Measurements from ENCODE around the gene DACT1. TPM values are rescaled to one million over a fixed set of nuclear protein-coding genes. Genes with fewer than 3 reads are reported as not detected.

The DACT1 gene
- total RNA-seq, 2 experiments from 2014 or later: 1.2 TPM

GRCh38 chr14:58620011-58620410 is 17.8 kb upstream of the DACT1 start:
- no peaks in the 10 kb centered on the region for H3K9me3 Mint-ChIP-seq
- no peak for DNase-seq
- no peaks in the 10 kb centered on the region for H3K36me3 Mint-ChIP-seq (ENCODE audit: low read depth)
- H3K4me1 Mint-ChIP-seq: peaks cover 7% of the 10 kb centered on the region
- H3K4me3 Mint-ChIP-seq: no peak overlapping the region
- ChIA-PET POLR2A (no interaction called here), CTCF (interaction anchor here (1.4 kb wide), 1 partner anchor 50 kb away, joined by 6 read pairs; no protein-coding TSS in a partner anchor)
- no peak overlapping the region for H3K27ac Mint-ChIP-seq
- H3K27me3 Mint-ChIP-seq: no peaks in the 10 kb centered on the region

- DNase-seq: no peak
- CTCF ChIA-PET: no interaction called here
- Mint-ChIP-seq H3K27ac (no peak overlapping the region), H3K27me3 (peaks cover 2% of the 10 kb centered on the region), H3K4me1 (peaks cover 11% of the 10 kb centered on the region), H3K9me3 (no peaks in the 10 kb centered on the region), H3K36me3 (ENCODE audit: low read depth) (no peaks in the 10 kb centered on the region), H3K4me3 (no peak overlapping the region)
- POLR2A ChIA-PET: no interaction called here
Observed at GRCh38 chr14:58625438-58625837, 12.3 kb upstream of the DACT1 start.

GRCh38 chr14:58626431-58626831 is 11.3 kb upstream of the DACT1 start:
- Mint-ChIP-seq H3K4me1 (peaks cover 11% of the 10 kb centered on the region), H3K9me3 (no peaks in the 10 kb centered on the region)
- POLR2A ChIA-PET: no interaction called here

GRCh38 chr14:58628406-58628805 is 9.4 kb upstream of the DACT1 start:
- CTCF ChIA-PET: no interaction called here
- DNase-seq: no peak
- H3K4me1 Mint-ChIP-seq: peaks cover 4% of the 10 kb centered on the region
- no peak overlapping the region for H3K4me3 Mint-ChIP-seq
- H3K9me3 Mint-ChIP-seq: no peaks in the 10 kb centered on the region
- POLR2A ChIA-PET: no interaction called here
- no peaks in the 10 kb centered on the region for H3K36me3 Mint-ChIP-seq (ENCODE audit: low read depth)
- no peak overlapping the region for H3K27ac Mint-ChIP-seq
- peaks cover 2% of the 10 kb centered on the region for H3K27me3 Mint-ChIP-seq

More at GRCh38 chr14:58626431-58626831, 11.3 kb upstream of the DACT1 start:
- Mint-ChIP-seq H3K36me3 (ENCODE audit: low read depth) (no peaks in the 10 kb centered on the region), H3K27me3 (peaks cover 2% of the 10 kb centered on the region), H3K27ac (no peak overlapping the region), H3K4me3 (no peak overlapping the region)
- DNase-seq: no peak
- CTCF ChIA-PET: interaction anchor here (2.1 kb wide), 1 partner anchor 11 kb away, joined by 8 read pairs; the partner anchor contains the start of gene DACT1

- H3K4me3 Mint-ChIP-seq: no peak overlapping the region
- no peaks in the 10 kb centered on the region for H3K36me3 Mint-ChIP-seq (ENCODE audit: low read depth)
- no peak overlapping the region for H3K27ac Mint-ChIP-seq
- ChIA-PET CTCF (no interaction called here), POLR2A (no interaction called here)
- peaks cover 5% of the 10 kb centered on the region for H3K27me3 Mint-ChIP-seq
- H3K9me3 Mint-ChIP-seq: no peaks in the 10 kb centered on the region
- peaks cover 4% of the 10 kb centered on the region for H3K4me1 Mint-ChIP-seq
- no peak for DNase-seq
Observed at GRCh38 chr14:58629281-58629680, 8.5 kb upstream of the DACT1 start.

GRCh38 chr14:58631732-58632131 is 6.0 kb upstream of the DACT1 start:
- Mint-ChIP-seq H3K4me3 (no peak overlapping the region), H3K9me3 (no peaks in the 10 kb centered on the region), H3K27ac (no peak overlapping the region), H3K36me3 (ENCODE audit: low read depth) (no peaks in the 10 kb centered on the region), H3K27me3 (peaks cover 23% of the 10 kb centered on the region), H3K4me1 (peaks cover 13% of the 10 kb centered on the region)
- no peak for DNase-seq
- POLR2A ChIA-PET: no interaction called here
- CTCF ChIA-PET: interaction anchor here (1.2 kb wide), 1 partner anchor 23 kb away, joined by 3 read pairs; no protein-coding TSS in a partner anchor

GRCh38 chr14:58633831-58634230 is 3.9 kb upstream of the DACT1 start:
- ChIA-PET CTCF (interaction anchor here (0.8 to 0.9 kb wide), 2 partner anchors 29 to 132 kb away, joined by 3 read pairs; no protein-coding TSS in a partner anchor), POLR2A (no interaction called here)
- H3K9me3 Mint-ChIP-seq: no peaks in the 10 kb centered on the region
- no peak for DNase-seq
- H3K36me3 Mint-ChIP-seq (ENCODE audit: low read depth): no peaks in the 10 kb centered on the region
- no peak overlapping the region for H3K4me3 Mint-ChIP-seq
- peaks cover 24% of the 10 kb centered on the region for H3K4me1 Mint-ChIP-seq
- no peak overlapping the region for H3K27ac Mint-ChIP-seq
- H3K27me3 Mint-ChIP-seq: peaks cover 30% of the 10 kb centered on the region

- POLR2A ChIA-PET: no interaction called here
Observed at GRCh38 chr14:58634406-58635090, 3.2 kb upstream of the DACT1 start.

GRCh38 chr14:58635091-58635830 is 2.5 kb upstream of the DACT1 start:
- no peak overlapping the region for H3K4me3 Mint-ChIP-seq
- H3K27ac Mint-ChIP-seq: no peak overlapping the region

More at GRCh38 chr14:58634406-58635090, 3.2 kb upstream of the DACT1 start:
- DNase-seq: no peak
- Mint-ChIP-seq H3K9me3 (no peaks in the 10 kb centered on the region), H3K4me3 (no peak overlapping the region), H3K36me3 (ENCODE audit: low read depth) (no peaks in the 10 kb centered on the region), H3K27me3 (peaks cover 37% of the 10 kb centered on the region), H3K27ac (no peak overlapping the region), H3K4me1 (peaks cover 31% of the 10 kb centered on the region)
- CTCF ChIA-PET: interaction anchor here (0.8 kb wide), 1 partner anchor 133 kb away, joined by 3 read pairs; no protein-coding TSS in a partner anchor

GRCh38 chr14:58636129-58636528 is 1.6 kb upstream of the DACT1 start:
- ChIA-PET POLR2A (no interaction called here), CTCF (interaction anchor here (2.4 kb wide), 1 partner anchor 9 kb away, joined by 8 read pairs; no protein-coding TSS in a partner anchor)
- no peaks in the 10 kb centered on the region for H3K9me3 Mint-ChIP-seq
- no peak overlapping the region for H3K27ac Mint-ChIP-seq
- no peak for DNase-seq
- peaks cover 42% of the 10 kb centered on the region for H3K4me1 Mint-ChIP-seq
- H3K27me3 Mint-ChIP-seq: peaks cover 47% of the 10 kb centered on the region
- no peaks in the 10 kb centered on the region for H3K36me3 Mint-ChIP-seq (ENCODE audit: low read depth)
- peak overlapping the region; percentile 4 for H3K4me3 Mint-ChIP-seq

More at GRCh38 chr14:58635091-58635830, 2.5 kb upstream of the DACT1 start:
- DNase-seq: no peak
- ChIA-PET CTCF (no interaction called here), POLR2A (no interaction called here)
- Mint-ChIP-seq H3K4me1 (peaks cover 35% of the 10 kb centered on the region), H3K36me3 (ENCODE audit: low read depth) (no peaks in the 10 kb centered on the region), H3K27me3 (peaks cover 41% of the 10 kb centered on the region), H3K9me3 (no peaks in the 10 kb centered on the region)

- DNase-seq: peak; percentile 34
- no peaks in the 10 kb centered on the region for H3K9me3 Mint-ChIP-seq
- H3K4me3 Mint-ChIP-seq: peak overlapping the region; percentile 88
- ChIA-PET POLR2A (no interaction called here), CTCF (interaction anchor here (1.0 to 2.4 kb wide), 2 partner anchors 10 to 13 kb away, joined by 3 to 8 read pairs; no protein-coding TSS in a partner anchor)
- peaks cover 47% of the 10 kb centered on the region for H3K27me3 Mint-ChIP-seq
- peaks cover 2% of the 10 kb centered on the region for H3K36me3 Mint-ChIP-seq (ENCODE audit: low read depth)
- H3K27ac Mint-ChIP-seq: peak overlapping the region; percentile 86
- peaks cover 43% of the 10 kb centered on the region for H3K4me1 Mint-ChIP-seq
Observed at GRCh38 chr14:58637040-58637390, 747 bp upstream of the DACT1 start.

GRCh38 chr14:58638231-58639197 is 752 bp downstream of the DACT1 start:
- peaks cover 2% of the 10 kb centered on the region for H3K36me3 Mint-ChIP-seq (ENCODE audit: low read depth)
- ChIA-PET CTCF (interaction anchor here (1.0 to 2.4 kb wide), 4 partner anchors 12 to 137 kb away, joined by 3 to 8 read pairs (median 5); no protein-coding TSS in a partner anchor), POLR2A (no interaction called here)

More at GRCh38 chr14:58638231-58639197, 752 bp downstream of the DACT1 start:
- Mint-ChIP-seq H3K9me3 (no peaks in the 10 kb centered on the region), H3K4me3 (peak overlapping the region; percentile 70), H3K4me1 (peaks cover 43% of the 10 kb centered on the region), H3K27ac (peak overlapping the region; percentile 38), H3K27me3 (peaks cover 47% of the 10 kb centered on the region)
- peak; percentile 18 for DNase-seq
